GM18870 (cell line): ENCODE measurements around the gene AGER.
"Not testable (repeated sequence)": the region's sequence is repeated elsewhere in the genome, so short reads cannot be mapped to it uniquely, and the experiment has no call there.

Experiments used
- ATAC-seq: cut with Tn5 transposase; IDR thresholded peaks from one replicate; pipeline ENCODE4 v1.9.1; 2021; ENCODE audit warnings: moderate library complexity; ENCODE audit not compliant: unreplicated experiment

Gene AGER

DNA sequence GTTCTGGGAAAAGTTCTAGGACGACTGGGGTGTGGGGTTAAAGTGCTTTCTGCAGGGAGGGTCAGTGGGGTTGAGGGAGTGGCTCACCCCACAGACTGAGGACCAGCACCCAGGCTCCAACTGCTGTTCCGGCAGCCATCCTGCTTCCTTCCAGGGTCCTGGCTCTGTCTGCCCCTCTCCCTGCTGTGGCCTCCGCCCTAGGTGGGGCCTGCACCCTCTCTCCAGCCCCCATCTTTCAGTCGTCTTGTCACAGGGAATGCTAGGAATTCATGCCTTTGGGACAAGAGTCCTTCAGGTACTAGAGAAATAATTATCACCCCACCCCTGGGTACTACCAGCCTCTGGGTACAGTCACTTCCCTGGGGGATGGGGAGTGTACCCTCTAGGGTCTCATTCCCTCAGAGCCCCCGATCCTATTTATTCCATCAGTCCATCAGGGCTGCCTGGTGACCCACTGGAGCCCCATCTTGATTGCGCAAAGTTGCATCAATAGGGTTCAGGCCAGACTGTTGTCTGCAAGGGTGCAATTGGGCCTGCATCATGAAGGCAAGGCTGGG lies at the start of gene AGER:
Gene AGER (minus strand): TSS at position 170 of the 557 bp plus-strand sequence. CDS start 31 bp downstream, at position 139.
- ATAC-seq, result no peak

DNA sequence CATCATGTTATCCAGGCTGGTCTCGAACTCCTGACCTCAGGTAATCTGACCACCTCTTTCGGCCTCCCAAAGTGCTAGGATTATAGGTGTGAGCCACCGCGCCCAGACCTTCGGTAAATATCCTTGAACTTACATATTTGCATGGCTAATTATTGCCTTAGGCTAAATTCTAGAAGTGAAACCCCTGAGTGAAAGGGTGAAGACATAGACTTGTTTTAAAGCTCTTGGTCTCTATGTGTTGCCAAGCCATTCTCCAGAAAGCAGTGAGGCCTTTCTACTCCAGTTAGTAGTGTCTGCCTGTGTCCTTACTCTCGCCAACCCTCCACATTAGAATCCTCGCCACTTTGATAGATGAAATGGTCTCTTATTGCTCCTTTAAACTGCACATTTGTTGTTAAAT lies 42.4 kb upstream of the AGER start:
- no peak for ATAC-seq

DNA sequence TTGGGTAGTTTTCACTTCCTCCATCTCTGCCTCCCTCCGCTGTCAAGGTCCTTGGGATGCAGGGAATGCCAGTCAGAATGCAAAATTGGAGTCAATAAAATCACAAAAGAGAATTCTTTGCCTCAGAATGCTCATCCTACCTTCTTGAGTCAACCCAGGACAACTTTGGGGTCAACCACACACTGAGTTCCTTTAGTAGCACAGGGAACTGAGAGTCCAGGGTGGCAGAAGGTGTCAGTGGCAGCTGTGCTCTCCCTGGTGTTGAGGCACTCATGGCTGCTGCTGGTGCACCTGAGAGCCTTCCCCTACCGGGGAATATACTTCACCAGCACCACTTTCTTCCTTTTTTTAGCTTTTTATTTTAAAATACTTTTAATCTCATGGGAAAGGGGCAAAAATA lies 40.6 kb upstream of the AGER start:
- no peak for ATAC-seq

DNA sequence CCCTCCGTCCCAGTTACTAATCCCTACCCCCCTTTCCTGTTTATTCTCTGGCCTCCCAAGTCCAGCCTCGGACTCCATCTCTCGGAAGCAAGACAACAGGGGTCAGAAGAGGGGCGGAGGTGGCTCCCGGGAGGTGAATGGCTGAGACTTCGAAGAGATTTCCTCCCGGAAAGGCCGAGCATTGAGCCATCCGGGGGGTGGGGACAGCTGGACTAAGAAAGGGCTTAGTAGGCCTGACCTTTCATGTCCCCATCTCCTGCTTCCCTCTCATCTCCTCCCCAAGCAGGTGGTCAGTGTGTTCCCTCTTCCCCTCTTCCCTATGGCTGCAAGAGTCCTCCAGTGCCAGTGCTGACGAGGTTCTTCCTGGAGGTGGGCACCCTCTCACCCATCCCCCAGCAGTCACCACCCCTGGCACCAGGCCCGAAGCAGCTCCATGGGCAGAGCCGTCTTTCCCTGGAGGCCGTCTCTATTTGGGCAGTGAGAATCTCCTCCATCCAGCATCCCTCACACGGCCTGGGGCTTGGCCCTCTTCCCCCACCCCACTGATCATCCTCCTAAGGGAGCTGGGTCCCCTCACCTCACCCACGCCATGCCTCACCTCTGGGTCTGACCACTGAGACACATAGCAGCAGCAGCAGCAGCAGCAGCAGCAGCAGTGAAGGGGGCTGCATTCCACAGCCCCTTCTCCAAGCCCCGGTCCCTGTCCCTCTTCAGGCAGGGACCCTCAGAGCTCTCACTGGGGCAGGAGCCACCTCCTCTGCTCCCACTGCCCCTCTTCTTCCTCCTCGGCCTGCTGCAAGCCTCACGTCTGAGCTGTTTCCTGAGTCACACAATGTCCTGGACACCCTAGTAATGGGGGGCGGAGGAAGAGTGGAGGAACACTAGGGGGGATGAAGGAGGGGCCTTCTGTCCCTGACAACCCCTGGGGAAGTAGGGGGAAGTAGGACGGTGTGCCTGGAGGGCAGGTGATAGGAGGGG lies 39.5 kb upstream of the AGER start, which contains the start of gene NOTCH4:
Gene NOTCH4 (minus strand): TSS at position 810 of the 978 bp plus-strand sequence. CDS start 139 bp downstream, at position 671.
- ATAC-seq, result no peak

DNA sequence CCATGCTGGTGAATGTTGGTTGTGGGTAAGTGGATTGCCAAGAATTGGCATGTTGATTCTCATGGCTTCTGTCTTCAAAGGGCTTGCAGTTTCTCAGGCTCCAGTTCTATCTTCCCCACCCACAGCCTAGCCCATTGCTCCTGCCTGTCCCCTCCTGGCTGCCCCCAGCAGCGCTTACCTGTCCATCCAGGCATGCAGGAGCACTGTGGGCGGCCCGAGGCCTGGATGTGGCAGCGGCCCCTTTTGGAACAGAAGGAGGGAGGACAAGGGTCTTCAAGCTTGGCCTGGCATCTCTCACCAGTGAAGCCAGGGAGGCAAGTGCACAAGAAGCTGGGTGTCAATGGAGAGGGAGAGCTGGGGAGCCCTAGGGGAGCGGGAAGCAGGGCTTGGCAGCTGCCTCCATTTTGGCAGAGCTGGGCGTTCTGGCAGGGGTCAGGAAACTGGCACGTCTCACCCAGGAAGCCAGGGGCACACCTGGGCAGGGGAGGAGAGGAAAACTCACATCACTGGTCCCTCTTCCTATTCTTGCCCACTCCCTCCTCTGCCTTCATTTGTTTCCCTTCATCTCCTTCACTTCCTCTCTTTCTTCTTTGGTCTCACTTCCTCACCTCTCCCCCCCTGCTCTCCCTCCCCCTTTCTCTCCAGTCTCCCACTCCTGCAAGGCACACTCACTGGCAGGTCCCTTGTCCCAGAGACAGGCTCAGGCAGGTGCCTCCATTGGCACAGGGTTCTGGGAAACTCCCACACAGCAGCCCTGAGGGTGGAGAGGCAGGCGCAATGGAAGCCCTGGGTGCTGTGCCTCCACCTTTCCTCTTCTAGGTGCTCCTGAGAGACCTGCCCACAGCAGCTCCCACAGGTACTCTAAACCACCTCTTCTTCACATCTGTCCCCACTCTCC lies 38.5 kb upstream of the AGER start:
- ATAC-seq, result no peak

DNA sequence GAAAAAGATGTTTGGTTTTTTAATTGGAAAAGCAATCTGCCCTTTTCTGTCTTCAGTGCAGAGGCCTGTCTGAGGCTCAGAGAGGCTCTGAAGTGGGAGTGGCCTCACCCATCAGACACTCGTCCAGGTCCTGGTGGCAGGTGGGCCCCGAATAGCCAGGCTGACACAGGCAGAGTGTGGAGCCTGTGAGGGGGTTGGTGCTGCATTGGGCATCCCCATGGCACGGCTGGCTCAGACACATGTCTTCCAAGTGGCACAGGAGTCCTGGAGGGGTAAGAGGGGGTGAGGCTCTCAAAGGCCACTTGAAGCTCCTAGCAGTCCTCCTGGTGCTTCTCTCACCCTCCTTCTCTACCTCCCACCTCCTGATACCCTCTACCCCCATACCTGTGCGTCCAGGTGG lies 36.0 kb upstream of the AGER start:
- ATAC-seq, result no peak

DNA sequence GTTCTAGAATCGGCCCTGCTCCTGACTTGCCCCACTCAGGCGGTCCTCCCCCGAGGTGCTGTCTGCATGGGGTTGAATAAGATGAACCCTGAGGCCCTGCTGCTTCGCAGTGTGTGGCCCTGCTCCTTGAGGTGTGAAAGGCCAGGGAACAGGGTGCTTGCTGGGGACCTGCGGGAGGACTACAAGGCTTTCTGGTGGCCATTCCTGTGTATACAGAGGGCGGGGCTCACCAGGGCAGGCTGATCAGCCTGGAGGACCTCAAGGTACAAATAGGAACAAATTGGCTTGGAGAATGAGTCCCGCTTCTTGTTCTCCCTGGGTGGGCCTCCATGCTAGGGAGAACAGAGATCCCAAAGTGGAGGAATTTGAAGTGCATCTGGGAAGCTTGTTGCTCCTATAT lies 34.1 kb upstream of the AGER start:
- no peak for ATAC-seq

DNA sequence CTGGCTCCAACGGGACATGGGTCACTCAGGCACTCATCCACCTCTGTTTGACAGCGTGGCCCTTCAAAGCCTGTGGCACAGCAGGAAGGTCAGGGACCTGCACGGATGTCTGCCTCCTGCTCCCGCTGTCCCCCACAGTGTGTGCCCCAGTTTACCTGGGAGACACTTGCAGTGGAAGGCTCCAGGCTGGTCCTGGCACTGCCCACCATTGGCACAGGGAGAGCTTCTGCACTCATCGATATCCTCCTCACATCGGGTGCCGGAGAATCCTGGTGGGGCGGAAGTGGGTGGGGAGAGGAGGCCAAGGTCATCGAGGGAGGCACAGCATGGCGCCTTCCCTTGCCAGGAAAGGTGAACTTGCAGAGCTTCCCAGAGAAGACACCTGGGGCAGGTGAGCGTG lies 32.9 kb upstream of the AGER start:
- no peak for ATAC-seq

DNA sequence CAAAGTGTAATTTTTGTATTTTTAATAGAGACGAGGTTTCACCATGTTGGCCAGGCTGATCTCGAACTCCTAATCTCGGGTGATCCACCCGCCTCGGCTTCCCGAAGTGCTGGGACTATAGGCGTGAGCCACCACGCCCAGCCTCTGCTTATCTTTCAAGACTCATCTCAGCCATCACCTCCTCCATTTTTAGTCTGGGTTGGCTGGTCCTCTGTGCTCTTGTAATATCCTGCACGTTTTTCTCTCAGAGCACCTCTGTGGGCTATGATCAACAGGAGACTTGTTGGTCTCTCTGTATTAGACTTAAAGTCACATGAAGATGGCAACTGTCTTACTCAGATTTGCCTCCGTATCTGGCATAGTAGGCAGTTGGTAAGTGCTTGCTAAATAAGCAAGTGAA lies 32.2 kb upstream of the AGER start:
- no peak for ATAC-seq

DNA sequence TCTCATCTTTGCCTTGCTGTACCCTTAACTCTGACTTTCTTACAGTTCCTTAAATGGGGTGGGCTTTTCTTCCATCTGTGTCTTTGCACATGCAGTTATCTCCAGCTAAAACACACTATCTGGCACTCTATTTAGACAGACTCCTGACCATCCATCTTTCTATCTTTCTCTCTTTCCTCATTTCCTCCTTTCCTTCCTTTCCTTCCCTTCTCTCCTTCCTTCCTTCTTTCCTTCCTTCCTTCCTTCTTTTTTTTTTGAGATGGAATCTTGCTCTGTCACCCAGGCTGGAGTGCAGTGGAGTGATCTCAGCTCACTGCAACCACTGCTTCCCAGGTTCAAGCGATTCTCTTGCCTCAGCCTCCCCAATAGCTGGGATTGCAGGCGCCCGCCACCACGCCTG lies 31.6 kb upstream of the AGER start:
- ATAC-seq, result no peak

DNA sequence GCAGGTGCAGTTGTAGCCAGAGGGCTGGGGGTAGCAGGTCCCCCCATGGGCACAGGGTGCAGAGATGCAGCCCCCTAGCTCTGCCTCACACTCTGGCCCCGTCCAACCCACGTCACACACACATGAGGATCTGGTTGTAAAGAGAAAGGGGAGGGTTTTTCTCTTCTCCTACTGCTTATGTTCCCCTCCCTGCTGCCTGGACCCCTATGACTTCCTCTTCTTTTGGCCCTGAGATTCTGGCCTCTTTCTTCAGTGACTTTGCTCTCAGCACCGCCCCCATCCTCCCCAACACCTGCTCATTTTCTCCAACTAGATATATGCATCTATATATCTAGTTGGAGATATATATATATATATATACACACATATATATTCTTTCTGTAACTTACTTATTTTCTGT lies 30.1 kb upstream of the AGER start:
- ATAC-seq, result no peak

DNA sequence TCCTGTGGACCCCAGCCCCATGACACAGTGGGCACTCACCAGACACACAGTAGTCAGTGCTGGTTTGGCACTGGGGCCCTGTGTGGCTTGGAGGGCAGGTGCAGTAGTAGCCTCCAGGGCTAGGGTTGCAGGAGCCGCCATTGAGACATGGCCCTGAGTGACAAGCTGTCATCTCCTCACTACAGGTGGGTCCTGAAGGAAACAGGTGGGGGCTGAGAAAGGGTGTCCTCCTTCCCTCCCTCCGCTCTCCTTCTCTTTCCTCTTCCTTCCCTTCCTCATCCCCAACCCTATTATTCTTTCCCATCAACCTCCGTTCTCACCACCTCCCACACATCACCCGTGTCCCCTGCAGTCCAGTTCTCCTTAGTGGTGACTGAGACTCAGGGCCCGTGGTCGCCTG lies 29.6 kb upstream of the AGER start:
- no peak for ATAC-seq

DNA sequence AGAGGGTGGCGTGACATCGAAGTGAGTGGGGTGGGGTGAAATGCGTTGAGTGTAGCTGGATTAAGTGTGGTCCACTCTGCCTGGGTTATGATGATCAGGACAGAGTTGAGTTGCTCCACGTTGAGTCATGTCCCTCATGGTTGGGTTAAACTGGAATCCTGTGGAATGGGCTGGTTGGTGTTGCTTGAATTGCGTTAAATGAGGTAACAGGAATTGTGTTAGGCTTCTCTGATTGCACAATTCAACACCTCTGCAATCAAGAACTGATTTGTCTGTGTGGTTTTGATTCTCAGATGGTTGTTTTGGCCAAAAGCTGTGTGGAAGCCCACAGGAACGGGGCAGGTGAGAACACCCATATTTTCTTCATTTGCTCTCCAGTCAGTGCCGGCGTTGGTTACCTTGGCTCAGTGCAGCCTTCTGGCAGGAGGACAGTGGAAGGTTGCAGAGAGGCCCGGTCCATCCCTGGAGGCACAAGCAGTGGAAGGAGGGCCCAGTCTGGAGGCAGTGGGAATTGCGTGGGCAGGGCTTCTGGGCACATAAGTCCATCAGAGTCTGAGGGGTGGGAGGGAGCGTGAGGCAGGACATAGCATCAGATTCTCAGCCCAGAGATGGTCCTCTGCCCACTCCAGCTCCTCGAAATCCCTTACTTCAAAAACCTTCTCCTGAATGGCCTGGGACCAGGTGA lies 28.2 kb upstream of the AGER start:
- no peak for ATAC-seq

DNA sequence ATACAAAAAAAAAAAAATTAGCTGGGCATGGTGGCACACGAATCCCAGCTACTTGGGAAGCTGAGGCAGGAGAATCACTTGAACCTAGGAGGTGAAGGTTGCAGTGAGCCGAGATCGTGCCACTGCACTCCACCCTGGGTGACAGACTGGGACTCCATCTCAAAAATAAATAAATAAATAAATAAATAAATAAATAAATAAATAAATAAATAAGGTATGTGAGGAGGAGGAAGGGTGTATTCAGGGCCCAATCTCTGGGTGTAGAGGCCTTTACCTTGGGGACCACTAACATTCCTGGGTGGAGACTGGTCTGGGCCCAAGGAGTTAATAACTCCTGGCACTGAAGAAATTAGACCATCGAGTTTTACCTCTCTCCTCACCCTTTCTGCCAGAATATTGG lies 27.4 kb upstream of the AGER start:
- not testable (repeated sequence) for ATAC-seq

DNA sequence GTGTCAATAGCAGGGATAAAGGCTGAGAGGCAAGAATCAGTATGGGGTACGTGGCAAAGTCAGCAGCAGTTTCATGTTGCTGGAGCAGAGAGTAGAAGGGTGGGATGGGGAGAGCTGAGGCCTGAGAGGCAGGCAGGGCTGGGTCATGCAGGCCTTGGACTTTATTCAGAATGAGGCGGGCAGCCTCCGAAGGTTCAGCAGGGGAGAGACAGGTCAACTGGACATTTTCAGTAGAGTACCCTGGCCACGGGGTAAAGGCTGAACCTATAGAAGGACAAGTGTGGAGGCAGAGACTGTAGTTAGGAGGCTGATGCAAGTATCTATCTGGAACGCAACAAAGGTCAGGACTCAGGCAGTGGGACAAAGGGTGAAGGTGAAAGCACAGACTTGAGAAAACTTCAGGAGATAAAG lies 26.1 kb upstream of the AGER start:
- ATAC-seq, result no peak

DNA sequence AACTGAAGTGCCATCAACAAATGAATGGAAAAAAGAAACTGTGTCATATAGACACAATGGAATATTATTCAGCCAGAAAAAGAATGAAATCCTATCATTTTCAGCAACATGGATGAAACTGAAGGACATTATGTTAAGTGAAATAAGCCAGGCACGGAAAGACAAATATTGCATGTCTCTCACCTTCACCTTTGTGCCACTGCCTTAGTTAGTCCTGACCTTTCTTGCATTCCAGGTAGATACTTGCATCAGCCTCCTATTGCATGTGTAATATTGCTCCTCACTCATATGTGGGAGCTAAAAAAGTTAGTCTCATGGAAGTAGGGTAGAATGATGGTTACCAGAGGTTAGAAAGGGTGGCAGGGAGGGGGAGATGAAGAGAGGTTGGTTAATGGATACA lies 24.9 kb upstream of the AGER start:
- no peak for ATAC-seq

DNA sequence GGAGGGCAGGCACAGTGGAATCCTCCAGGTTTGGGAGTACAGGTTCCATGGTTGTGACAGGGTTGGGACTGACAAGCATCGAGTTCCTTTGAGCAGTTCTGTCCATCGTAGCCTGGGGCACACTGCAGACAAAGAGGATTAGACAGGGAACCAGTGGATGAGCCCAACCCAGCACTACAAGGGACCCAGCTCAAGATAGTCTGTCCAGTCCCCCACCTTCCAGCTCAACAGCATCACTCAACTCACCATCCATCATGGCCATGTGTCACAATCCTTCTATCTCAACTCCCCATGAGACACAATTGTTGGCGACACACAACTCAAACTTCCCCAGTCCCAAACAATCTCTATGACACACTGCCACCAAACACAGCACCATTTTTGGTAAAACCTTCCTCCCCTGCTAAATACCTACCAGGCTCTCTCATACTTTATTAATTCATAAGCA lies 20.2 kb upstream of the AGER start:
- no peak for ATAC-seq

DNA sequence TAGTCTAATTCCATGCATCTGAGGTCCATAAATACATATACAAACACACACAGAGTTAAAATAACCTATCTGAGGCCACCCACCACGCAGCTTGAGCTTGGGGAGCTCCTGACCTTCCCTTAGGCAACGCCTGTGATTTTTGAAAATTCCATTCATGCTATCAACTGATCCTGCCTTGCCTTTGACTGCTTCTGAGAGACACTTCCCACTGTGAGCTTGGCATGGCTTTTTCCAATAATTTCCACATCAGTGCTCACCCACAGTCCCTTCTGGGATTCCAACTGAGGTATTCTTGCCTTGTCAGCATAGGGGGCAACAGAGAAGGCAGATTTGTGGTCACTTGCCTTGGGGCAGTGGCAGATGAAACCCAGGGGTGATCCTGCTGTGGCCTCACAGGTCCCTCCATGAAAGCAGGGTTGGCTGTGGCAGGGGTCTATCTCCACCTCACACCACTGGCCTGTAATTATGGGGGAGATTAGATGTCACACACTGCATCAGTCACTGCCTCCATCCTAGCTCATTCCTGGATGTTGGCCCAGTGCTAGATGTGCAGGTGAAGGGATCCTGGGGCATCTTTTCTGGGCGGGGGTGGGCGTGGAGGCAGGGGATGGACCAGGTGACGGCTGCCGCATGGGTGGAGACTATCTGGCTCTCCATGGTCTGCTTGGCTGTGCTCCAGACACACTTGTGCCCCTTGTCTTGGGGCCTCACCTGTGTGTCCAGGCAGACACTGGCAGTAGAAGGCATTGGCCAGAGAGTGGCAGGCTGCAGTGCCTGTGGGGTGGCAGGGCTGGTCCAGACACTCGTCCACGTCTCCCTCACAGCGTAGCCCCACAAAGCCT lies 19.6 kb upstream of the AGER start:
- no peak for ATAC-seq

DNA sequence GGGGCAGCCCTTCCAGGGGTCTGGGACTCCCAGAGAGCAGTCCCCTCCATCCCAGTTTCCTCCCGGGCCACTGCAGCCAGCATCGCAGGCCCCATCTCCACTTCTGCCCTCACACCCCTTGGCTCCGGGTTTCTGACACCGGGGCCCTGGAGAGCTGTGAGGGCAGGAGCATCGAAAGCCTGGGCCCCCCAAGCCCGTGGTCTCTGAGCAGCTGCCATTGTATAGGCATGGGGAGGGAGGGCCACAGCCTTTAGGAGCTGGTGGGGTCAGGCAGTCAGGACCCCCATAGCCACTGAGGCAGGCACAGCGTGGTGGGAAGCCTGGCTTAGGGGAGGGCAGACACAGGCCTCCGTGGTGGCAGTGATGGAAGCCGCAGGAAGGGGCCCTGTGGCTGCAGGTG lies 18.1 kb upstream of the AGER start:
- ATAC-seq, result no peak
